Activated T-helper 17 cell treated with anti-CD3 and anti-CD28 coated beads, Interleukin-2, amount 50 U/mL, for 72 hours (primary cell): ENCODE results near the gene ACCSL. TPM values are rescaled to one million over a fixed set of nuclear protein-coding genes. Genes with fewer than 3 reads are reported as not detected.
A peak's percentile ranks its signal among the peaks of the same experiment; 100 is the strongest.

Experiments
- ATAC-seq: fragments of 150-1000 bp; cut with Tn5 transposase; replicated peaks from 2 replicates; pipeline ENCODE4 v1.10.0; 2021; ENCODE audit warnings: mild to moderate bottlenecking, moderate library complexity
- H3K27ac Mint-ChIP-seq: one replicate; pipeline ENCODE4 v1.8.0; 2022; ENCODE audit warnings: mixed read lengths
- H3K27me3 Mint-ChIP-seq: one replicate; pipeline ENCODE4 v1.8.0; 2022; ENCODE audit warnings: mixed read lengths
- H3K36me3 Mint-ChIP-seq: one replicate; pipeline ENCODE4 v1.8.0; 2022; ENCODE audit warnings: low read depth, mild to moderate bottlenecking, mixed read lengths
- H3K4me1 Mint-ChIP-seq: one replicate; pipeline ENCODE4 v1.8.0; 2022; ENCODE audit warnings: mixed read lengths
- H3K4me3 Mint-ChIP-seq: one replicate; pipeline ENCODE4 v1.8.0; 2022; ENCODE audit warnings: mild to moderate bottlenecking, mixed read lengths
- H3K9me3 Mint-ChIP-seq: one replicate; pipeline ENCODE4 v1.8.0; 2022; ENCODE audit warnings: mixed read lengths
- total RNA-seq, 2 donors: library from RNA; stranded (reverse); gene quantifications; one replicate each; pipeline ENCODE4 v1.2.3, GENCODE V29; 2022

ACCSL gene
- total RNA-seq, 2 donors from 2014 or later, result not detected

DNA sequence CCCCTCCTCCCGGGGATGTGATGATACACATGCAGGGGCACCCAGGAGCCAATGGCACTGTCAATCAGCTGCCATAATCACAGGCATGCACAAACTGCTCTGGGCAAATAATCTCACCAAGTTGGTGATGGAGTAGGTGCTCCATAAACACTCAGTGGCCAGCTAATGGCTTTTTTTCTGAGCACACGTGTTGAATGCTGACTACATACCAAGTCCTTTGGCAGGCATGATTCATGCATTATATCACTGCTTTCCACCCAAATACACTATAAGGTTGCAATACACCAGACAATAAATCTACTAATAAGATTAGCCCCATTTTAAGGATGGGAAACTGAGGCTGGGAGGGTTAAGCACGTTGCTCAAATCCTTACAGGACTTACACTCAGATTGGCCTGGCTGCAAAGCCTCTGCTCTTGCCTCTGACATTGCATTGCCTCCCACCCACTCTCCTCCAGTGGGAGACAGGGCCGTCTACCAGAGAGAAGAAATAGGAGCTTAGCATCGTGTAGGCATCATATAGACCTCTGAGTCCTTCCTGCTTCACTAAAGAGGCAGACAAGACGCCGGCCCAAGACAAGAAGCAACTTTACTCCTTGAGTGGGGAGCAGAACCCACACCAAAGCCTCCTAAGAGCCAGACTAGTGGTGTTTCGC lies 32.7 kb upstream of the ACCSL start:
- Mint-ChIP-seq H3K4me3 (no peak overlapping the region), H3K36me3 (no peaks in the 10 kb centered on the region), H3K4me1 (no peaks in the 10 kb centered on the region), H3K9me3 (no peaks in the 10 kb centered on the region), H3K27ac (no peak overlapping the region), H3K27me3 (peaks cover 13% of the 10 kb centered on the region)
- no peak for ATAC-seq

DNA sequence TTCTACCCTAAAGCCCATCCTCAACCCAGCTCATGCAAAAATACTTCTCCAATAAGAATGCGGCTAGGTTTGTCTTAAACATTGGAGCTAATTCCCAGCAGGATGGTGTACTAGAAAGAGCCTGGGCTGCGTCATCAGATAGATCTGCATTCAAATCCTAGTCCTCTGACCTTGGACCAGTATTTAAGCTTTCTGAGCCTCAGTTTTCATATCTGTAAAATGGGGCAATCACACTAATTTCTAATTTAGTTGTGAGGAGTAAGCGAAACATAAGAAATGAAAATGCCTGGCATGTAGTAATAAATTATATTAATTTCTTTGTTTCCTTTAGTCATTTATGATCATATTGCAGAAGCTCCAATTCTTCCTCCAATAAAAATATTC lies 32.2 kb upstream of the ACCSL start:
- H3K9me3 Mint-ChIP-seq, result no peaks in the 10 kb centered on the region
- H3K4me1 Mint-ChIP-seq, result no peaks in the 10 kb centered on the region
- ATAC-seq, result no peak
- no peak overlapping the region for H3K4me3 Mint-ChIP-seq
- peaks cover 10% of the 10 kb centered on the region for H3K27me3 Mint-ChIP-seq
- H3K36me3 Mint-ChIP-seq, result no peaks in the 10 kb centered on the region
- no peak overlapping the region for H3K27ac Mint-ChIP-seq

GRCh38 chr11:44016131-44016530 lies 31.6 kb upstream of the ACCSL start:
- H3K36me3 Mint-ChIP-seq, result no peaks in the 10 kb centered on the region
- no peak overlapping the region for H3K27ac Mint-ChIP-seq
- ATAC-seq, result no peak
- H3K4me3 Mint-ChIP-seq, result no peak overlapping the region
- H3K27me3 Mint-ChIP-seq, result peaks cover 13% of the 10 kb centered on the region
- no peaks in the 10 kb centered on the region for H3K9me3 Mint-ChIP-seq
- H3K4me1 Mint-ChIP-seq, result no peaks in the 10 kb centered on the region

DNA sequence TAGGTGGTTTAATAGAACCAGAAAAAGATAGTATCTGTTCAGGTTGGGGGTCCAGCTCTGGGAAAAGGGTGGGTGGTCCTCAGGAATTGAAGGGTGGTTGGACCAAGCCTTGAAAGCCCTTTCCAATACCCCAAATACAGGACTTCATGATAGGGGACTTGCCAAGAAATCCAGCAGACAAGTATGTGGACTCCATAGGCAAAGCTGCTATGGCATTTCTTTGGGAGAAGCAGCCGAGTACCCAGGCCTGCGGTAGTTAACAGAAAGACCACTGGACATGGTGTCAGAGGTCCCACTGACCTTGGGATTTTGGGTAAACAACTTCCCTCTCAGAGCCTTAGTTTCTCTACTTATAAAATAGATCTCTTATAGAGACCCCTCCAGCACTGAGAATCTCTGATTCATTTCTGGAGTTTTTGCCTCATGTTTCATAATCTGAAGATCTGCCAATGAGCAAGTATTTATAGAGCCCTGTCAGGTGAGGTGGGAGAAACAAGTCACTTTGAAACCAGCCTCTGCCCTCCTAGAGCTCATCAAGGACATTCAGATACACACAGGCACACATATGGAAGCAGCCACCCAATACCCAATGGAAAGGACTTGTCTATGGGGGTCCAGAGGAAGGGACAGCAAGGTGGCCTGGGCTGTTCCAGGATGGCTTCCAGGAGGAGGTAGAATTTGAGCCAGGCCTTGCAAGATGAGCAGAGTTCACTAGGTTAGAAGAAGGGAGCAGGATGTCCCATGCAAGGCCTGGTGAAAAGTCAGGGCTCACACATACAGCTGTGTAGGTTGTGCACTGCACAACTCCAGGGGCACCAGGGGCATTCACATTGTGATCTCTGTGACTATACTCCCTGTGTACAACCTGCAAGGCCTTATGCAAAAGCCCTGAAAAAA lies 31.0 kb upstream of the ACCSL start:
- Mint-ChIP-seq H3K27ac (no peak overlapping the region), H3K4me1 (no peaks in the 10 kb centered on the region), H3K27me3 (peaks cover 10% of the 10 kb centered on the region), H3K4me3 (no peak overlapping the region), H3K9me3 (no peaks in the 10 kb centered on the region), H3K36me3 (no peaks in the 10 kb centered on the region)
- ATAC-seq, result peak; percentile 18

DNA sequence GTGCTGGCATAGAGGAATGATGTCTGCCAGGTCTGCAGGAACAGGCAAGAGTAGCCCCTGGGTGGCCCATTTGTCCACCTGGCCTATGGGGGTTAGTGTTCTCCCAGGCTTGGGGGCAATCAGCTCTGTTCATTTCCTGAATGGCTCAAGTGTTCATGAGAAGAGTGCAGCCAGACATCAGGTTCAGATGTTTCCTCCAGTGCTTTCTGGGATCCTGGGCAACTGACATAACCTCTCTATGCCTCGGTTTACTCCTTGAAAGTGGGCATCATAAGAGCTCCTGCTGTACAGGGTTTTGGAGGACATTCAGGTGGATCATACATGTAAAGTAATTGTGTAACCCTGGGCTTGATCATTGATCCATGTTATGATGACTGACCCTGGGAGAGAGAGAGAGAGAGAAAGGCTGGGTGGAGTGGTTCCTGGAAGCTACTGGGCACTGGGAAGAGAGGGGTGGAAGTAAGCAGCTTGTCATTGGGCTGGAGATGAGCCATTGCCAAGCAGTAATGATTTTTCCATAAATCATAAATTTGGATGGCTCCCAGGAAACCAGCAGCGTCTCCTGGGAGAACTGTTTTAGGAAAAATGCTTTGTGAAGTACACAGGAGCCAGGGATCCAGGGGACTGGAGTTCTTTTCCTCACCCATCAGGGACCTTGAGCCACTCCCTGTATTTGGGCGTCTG lies 30.2 kb upstream of the ACCSL start:
- Mint-ChIP-seq H3K27ac (no peak overlapping the region), H3K4me1 (no peaks in the 10 kb centered on the region), H3K9me3 (no peaks in the 10 kb centered on the region), H3K27me3 (peaks cover 8% of the 10 kb centered on the region), H3K36me3 (no peaks in the 10 kb centered on the region), H3K4me3 (no peak overlapping the region)
- ATAC-seq, result no peak

DNA sequence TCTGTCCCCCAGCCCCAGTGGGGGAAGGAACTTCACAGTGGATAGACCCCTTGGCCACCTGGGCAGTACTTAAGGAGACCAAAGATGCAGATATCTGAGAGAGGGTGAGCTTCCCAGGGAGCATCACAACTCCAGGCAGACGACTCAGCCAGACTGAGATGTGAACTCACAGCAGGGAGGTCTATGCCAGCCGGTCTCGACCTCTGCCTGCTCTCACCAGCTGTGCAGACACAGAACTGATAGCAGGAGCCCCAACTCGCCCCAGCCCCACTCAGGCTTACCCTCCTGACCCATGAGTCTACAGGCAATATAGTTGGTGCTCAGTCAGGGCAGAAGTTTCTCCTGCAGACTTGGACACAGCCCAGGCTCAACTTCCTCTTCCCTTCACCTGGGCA lies 29.7 kb upstream of the ACCSL start:
- Mint-ChIP-seq H3K9me3 (no peaks in the 10 kb centered on the region), H3K27me3 (peaks cover 9% of the 10 kb centered on the region), H3K27ac (no peak overlapping the region), H3K4me3 (no peak overlapping the region), H3K36me3 (no peaks in the 10 kb centered on the region), H3K4me1 (no peaks in the 10 kb centered on the region)
- ATAC-seq, result no peak

DNA sequence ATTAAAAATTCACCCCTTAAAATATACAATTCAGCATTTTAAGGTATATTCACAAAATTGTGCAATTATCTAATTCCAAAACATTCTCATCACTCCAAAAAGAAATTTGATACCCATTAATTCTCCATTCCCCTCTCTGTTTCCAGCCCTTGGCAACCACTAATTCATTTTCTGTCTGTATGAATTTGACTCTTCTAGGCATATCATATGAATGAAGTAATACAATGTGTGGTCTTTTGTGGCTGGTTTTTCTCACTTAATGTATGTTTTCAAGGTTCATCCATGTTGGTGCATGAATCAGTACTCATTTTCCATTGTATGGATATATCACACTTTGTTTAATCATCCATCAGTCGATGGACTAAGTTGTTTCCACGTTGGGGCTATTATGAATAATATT lies 29.0 kb upstream of the ACCSL start:
- no peaks in the 10 kb centered on the region for H3K9me3 Mint-ChIP-seq
- H3K4me1 Mint-ChIP-seq, result no peaks in the 10 kb centered on the region
- no peak overlapping the region for H3K27ac Mint-ChIP-seq
- no peak for ATAC-seq
- H3K4me3 Mint-ChIP-seq, result no peak overlapping the region
- H3K36me3 Mint-ChIP-seq, result no peaks in the 10 kb centered on the region
- peaks cover 13% of the 10 kb centered on the region for H3K27me3 Mint-ChIP-seq

DNA sequence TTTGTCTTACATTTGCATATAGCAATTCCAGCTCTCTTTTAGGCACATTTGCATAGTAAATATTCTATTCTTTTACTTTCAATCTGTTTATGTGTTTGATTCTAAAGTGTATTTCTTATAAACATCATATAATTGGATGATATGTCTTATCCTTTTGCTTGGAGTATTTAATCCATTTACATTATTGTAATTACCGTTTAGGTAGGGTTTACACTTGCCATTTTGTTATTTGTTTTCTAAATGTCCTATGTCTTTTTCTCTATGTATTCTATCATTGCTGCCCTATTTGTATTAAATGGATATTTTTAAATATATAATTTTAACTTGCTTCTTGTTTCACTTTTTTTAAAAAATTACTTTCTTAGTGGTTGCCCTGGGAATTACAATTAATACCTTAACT lies 22.8 kb upstream of the ACCSL start:
- H3K9me3 Mint-ChIP-seq, result peaks cover 7% of the 10 kb centered on the region
- H3K27me3 Mint-ChIP-seq, result peaks cover 38% of the 10 kb centered on the region
- no peak for ATAC-seq
- no peaks in the 10 kb centered on the region for H3K36me3 Mint-ChIP-seq
- H3K4me1 Mint-ChIP-seq, result no peaks in the 10 kb centered on the region
- no peak overlapping the region for H3K4me3 Mint-ChIP-seq
- H3K27ac Mint-ChIP-seq, result no peak overlapping the region

GRCh38 chr11:44025727-44026126 lies 22.1 kb upstream of the ACCSL start:
- peaks cover 7% of the 10 kb centered on the region for H3K9me3 Mint-ChIP-seq
- no peak overlapping the region for H3K27ac Mint-ChIP-seq
- H3K4me1 Mint-ChIP-seq, result no peaks in the 10 kb centered on the region
- H3K4me3 Mint-ChIP-seq, result no peak overlapping the region
- no peaks in the 10 kb centered on the region for H3K36me3 Mint-ChIP-seq
- peaks cover 40% of the 10 kb centered on the region for H3K27me3 Mint-ChIP-seq
- no peak for ATAC-seq

- Mint-ChIP-seq H3K36me3 (no peaks in the 10 kb centered on the region), H3K4me3 (no peak overlapping the region), H3K9me3 (peaks cover 7% of the 10 kb centered on the region), H3K4me1 (no peaks in the 10 kb centered on the region), H3K27me3 (peaks cover 41% of the 10 kb centered on the region), H3K27ac (no peak overlapping the region)
- no peak for ATAC-seq
Observed at GRCh38 chr11:44028401-44028800, 19.4 kb upstream of the ACCSL start.

DNA sequence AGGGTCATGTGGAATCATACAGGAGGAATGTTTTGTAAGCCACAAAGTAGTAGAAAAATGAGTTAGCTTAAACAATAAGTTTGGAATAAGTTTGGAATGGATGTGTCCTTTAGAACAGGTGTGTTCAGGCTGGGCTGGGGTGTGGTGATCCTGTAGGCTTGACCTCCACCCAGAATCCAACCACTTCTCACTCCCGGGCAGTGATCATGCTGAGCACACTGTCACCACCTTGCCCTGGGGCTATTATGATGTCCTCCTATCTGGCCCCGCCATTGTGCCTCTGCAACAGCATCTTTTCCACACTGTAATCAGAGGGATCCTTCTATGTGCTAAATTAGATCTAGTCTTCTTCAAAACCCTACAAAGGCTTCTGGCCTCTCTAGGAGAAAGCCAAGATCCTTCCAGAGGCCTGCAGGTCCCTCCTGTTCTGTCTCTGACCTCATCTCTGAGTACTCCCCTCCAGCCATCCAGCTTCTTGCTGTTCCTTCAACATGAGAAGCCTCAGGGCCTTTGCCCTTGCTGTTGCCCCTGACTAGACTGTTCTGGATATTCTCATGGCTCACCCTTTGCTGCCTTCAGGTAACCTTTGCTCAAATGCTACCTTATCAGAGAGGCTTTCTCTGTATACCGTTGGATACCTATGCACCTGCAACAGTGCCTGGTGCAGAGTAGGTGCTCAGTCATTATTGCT lies 18.8 kb upstream of the ACCSL start:
- peaks cover 38% of the 10 kb centered on the region for H3K27me3 Mint-ChIP-seq
- H3K4me1 Mint-ChIP-seq, result no peaks in the 10 kb centered on the region
- peaks cover 7% of the 10 kb centered on the region for H3K9me3 Mint-ChIP-seq
- no peak for ATAC-seq
- H3K4me3 Mint-ChIP-seq, result no peak overlapping the region
- no peak overlapping the region for H3K27ac Mint-ChIP-seq
- H3K36me3 Mint-ChIP-seq, result no peaks in the 10 kb centered on the region

DNA sequence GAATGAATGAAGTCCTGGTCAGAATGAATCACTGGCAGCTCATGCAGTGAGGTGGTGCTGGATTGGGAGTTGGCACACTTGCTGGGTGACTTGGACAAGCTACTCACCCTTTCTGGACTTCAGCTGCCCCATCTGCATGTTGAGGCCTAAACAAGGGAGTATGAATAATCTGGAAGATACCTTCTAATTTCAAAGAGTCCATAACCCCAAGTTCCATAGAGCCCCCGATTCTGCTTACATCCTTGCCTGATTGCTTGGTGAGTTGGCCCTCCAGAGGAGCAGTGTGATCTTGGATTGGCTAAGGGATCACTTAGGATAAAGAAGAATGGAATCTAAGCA lies 18.3 kb upstream of the ACCSL start:
- H3K9me3 Mint-ChIP-seq, result peaks cover 7% of the 10 kb centered on the region
- H3K4me3 Mint-ChIP-seq, result no peak overlapping the region
- ATAC-seq, result no peak
- H3K36me3 Mint-ChIP-seq, result no peaks in the 10 kb centered on the region
- no peak overlapping the region for H3K27ac Mint-ChIP-seq
- peaks cover 37% of the 10 kb centered on the region for H3K27me3 Mint-ChIP-seq
- H3K4me1 Mint-ChIP-seq, result no peaks in the 10 kb centered on the region

DNA sequence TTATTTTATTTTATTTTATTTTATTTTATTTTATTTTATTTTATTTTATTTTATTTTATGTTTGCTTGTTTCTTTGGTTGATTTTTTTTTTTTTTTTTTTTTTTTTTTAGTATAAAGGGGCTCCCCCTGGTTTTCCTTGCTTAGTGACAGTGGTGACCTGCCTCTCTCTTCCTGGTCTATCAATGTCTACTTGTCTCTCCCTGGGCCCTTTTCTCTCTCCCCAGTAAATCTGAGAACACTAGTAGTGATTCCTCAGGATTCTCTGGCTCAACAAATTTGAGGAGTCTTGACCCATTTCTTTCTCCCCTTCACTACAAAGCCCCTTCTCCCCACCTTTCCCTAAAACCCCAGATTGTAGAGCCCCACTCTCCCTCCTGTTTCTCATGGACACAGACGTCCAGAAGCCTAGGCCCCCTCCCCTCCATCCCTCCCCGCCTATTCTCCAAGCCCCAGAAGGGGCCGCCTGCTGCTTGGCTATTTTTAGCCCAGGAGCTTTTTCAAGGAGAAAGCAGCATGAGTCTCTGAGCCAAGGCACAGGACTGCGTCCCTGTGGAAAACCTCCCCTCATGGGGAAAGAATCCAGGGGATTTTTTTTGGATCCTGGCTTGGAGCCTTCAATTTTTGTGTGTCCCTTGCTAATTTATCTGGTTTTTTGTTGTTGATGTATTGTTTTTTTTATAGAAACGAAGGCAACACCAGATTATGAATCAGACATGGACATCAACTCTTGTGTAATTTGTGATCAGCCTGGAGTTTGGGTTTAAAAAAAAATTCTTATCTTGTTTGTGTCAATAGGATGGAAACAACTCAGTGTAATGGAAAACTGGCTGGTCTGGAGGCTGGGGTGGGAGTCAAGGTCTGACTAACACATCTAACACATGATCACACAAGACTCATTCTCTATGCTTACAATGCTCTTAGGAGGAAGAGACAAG lies 17.5 kb upstream of the ACCSL start:
- H3K4me1 Mint-ChIP-seq, result no peaks in the 10 kb centered on the region
- no peak overlapping the region for H3K4me3 Mint-ChIP-seq
- peaks cover 31% of the 10 kb centered on the region for H3K27me3 Mint-ChIP-seq
- H3K9me3 Mint-ChIP-seq, result peaks cover 7% of the 10 kb centered on the region
- no peak for ATAC-seq
- H3K27ac Mint-ChIP-seq, result no peak overlapping the region
- no peaks in the 10 kb centered on the region for H3K36me3 Mint-ChIP-seq

DNA sequence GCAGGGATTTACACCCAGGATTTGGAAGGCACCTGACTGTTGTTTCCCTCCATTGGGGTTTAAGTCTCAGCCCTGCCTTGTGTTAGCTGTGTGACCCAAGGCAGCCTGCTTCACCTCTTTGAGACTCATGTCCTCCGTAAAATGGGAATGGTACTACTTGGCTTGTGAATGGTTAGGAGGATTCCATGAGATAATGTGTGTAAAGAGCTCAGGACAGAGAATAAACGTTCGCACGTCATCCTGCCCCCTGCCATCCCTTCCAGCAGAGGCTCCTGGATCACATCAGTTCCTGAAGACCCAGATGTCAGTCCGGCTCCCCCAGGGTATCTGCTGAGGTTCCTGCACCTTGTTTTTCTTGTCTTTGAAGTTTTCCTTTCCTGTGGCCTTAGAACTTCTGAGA lies 16.8 kb upstream of the ACCSL start:
- ATAC-seq, result no peak
- H3K36me3 Mint-ChIP-seq, result no peaks in the 10 kb centered on the region

More for the DNA sequence above, 16.8 kb upstream of the ACCSL start:
- Mint-ChIP-seq H3K4me1 (no peaks in the 10 kb centered on the region), H3K4me3 (no peak overlapping the region), H3K27me3 (peaks cover 28% of the 10 kb centered on the region), H3K9me3 (peaks cover 3% of the 10 kb centered on the region), H3K27ac (no peak overlapping the region)
